GM10248 (cell line): ENCODE data around the gene CEP55.

Experiments
- CTCF ChIA-PET: fragments of 300-600 bp; sonication (Branson Sonifier 250); formaldehyde crosslinking; extraction: SDS; loops from one replicate; lab custom pipeline; 2021; ENCODE audit warnings: antibody characterized with exemption; lab: Yijun Ruan, JAX
- POLR2A ChIA-PET: fragments of 350-650 bp; sonication (Branson Sonifier 250); formaldehyde crosslinking; extraction: SDS; loops from one replicate; lab custom pipeline; 2020; ENCODE audit warnings: antibody characterized with exemption; lab: Yijun Ruan, JAX
- DNase-seq: peaks from one replicate; pipeline ENCODE4 v3.0.0; 2012; ENCODE audit errors: extremely low spot score
- CTCF ChIP-seq: IDR thresholded peaks from 2 replicates; pipeline ENCODE4 v1.5.1; 2012; ENCODE audit warnings: mild to moderate bottlenecking, low read depth; ENCODE audit errors: extremely low read depth, missing control alignments, control extremely low read depth

Gene CEP55

DNA sequence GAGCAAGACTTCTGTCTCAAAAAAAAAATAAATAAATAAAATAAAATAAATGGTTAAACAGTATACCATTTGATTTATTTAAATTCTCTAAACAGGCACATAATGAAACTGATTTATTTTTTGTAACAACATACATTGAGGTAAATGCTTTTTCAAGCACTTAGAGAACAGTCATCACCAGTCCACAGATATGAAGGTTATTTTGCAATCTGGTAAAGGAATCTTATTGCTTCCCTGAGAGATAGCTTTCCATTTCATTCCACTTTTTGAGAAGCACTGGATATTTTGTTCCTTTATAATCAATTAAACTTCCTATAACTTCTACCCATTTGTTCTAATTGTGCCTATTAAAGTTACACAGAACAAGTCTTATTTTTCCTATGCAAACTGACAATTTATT is 5.2 kb downstream of the CEP55 start:
- CTCF ChIA-PET: interaction anchor here (1.3 to 6.4 kb wide), 5 partner anchors 9 to 125 kb away, joined by 4 to 45 read pairs (median 38); partner anchors contain the start of gene MYOF
- no peak for TF ChIP-seq CTCF
- no peak for DNase-seq
- POLR2A ChIA-PET: no interaction called here

GRCh38 chr10:93503075-93503474 is 6.7 kb downstream of the CEP55 start:
- no peak for TF ChIP-seq CTCF
- CTCF ChIA-PET: interaction anchor here (1.4 to 6.4 kb wide), 5 partner anchors 9 to 127 kb away, joined by 3 to 45 read pairs (median 38); partner anchors contain the start of gene MYOF
- peak; percentile 25 for DNase-seq
- POLR2A ChIA-PET: interaction anchor here (0.6 kb wide), 1 partner anchor 10 kb away, joined by 3 read pairs; no protein-coding TSS in a partner anchor

- no peak for TF ChIP-seq CTCF
- ChIA-PET POLR2A (no interaction called here), CTCF (interaction anchor here (1.6 to 6.4 kb wide), 4 partner anchors 7 to 129 kb away, joined by 5 to 45 read pairs (median 41); partner anchors contain the start of gene MYOF)
- no peak for DNase-seq
These were observed 8.7 kb downstream of the CEP55 start for GRCh38 chr10:93505075-93505474.

DNA sequence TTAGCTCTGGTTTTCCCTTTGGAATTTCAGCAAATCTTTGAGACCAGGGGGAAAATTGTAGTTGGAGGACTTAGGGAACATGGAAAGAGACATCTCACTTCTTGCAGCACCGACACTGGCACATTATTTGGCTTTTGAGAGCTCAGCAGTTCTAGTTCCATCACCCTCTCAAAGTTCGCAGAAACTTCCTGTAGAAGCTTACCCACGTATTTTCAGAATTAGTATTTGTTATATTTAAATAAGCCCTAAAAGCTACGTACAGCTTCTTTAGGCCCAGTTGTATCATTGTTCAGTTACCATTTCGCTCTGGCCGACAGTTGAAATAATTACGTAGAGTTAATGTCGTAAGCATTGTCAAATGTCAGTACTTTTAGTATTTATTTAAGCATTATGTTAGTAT is 13.4 kb downstream of the CEP55 start:
- POLR2A ChIA-PET: no interaction called here
- no peak for DNase-seq
- CTCF ChIA-PET: interaction anchor here (1.0 to 11.0 kb wide), 6 partner anchors 10 to 667 kb away, joined by 3 to 150 read pairs (median 9); partner anchors contain the start of genes CEP55 and MYOF
- no peak for TF ChIP-seq CTCF

- POLR2A ChIA-PET: no interaction called here
- TF ChIP-seq CTCF: no peak
These were observed 16.2 kb downstream of the CEP55 start for GRCh38 chr10:93512565-93512964.

DNA sequence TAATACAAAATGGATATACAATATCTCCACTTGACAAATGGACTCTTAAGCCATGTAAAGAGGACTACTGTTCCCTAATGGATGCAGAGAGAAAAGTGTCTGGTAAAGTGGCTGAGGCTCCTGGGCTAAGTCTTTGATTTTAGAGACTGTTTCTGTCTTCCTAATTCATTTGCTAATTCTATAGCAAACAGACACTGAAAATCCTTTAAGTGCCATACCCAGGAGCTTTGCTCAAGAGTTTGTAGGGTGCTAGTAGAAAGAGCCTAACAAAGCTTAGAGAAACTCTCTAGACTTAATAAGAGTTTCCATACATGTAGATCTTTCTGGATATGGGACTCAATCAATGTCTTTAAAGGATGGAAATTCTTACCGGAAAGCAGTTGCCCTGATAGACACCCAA is 16.7 kb downstream of the CEP55 start:
- no peak for DNase-seq
- TF ChIP-seq CTCF: no peak
- POLR2A ChIA-PET: interaction anchor here (1.0 kb wide), 1 partner anchor 10 kb away, joined by 3 read pairs; no protein-coding TSS in a partner anchor
- CTCF ChIA-PET: interaction anchor here (0.9 to 11.0 kb wide), 9 partner anchors 10 to 223 kb away, joined by 3 to 150 read pairs (median 7); partner anchors contain the start of genes CEP55 and MYOF

More at GRCh38 chr10:93512565-93512964, 16.2 kb downstream of the CEP55 start:
- CTCF ChIA-PET: interaction anchor here (0.9 to 11.0 kb wide), 9 partner anchors 9 to 627 kb away, joined by 3 to 150 read pairs (median 7); partner anchors contain the start of genes CEP55 and MYOF
- no peak for DNase-seq
